GM21390 (cell line): ENCODE results near the gene BCL11A.

Source experiments
- ATAC-seq: cut with Tn5 transposase; IDR thresholded peaks from one replicate; pipeline ENCODE4 v1.9.1; 2021; ENCODE audit not compliant: unreplicated experiment

BCL11A gene

DNA sequence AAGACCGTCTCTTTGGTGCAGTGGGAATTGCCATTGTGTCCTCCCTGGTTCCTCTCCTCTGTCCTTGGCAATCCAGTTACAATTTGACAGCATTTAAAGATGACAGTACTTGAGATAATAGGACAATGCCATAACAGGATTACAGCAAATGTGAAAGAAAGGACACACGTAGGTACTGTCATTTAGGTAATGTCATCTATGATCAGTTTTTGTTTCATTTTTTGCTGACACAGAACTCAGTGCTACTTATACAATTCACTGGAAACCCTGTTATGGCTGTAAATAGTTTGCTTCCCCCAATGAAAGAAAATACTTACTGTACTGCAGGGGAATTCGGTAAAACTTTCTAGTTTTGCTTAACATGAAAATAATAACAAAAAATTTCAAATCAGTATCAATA, 65.2 kb downstream of the BCL11A start:
- peak; percentile 62 for ATAC-seq

- no peak for ATAC-seq
Measured at GRCh38 chr2:60487174-60487573, 66.3 kb downstream of the BCL11A start.

DNA sequence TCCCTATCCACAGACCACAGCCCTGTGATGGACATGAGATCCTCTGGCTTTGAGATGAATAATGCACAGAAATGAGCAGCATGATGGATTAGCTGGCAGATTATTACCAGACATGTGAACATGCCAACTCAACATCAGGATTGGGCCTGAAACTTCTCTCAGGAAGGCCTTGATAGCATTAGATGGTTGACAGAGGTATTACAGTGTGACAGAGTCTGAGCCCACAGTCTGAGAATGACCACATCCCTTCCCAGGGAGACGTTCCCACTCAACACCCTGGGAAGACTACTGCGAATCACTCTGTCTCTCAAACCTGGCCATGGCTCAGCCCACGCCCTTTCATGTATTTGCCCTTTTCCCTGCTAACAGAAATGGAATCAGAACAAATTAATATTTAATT, 66.9 kb downstream of the BCL11A start:
- ATAC-seq: no peak

- peak; percentile 30 for ATAC-seq
Measured at GRCh38 chr2:60486067-60486466, 67.4 kb downstream of the BCL11A start.

- ATAC-seq: no peak
Measured at GRCh38 chr2:60485550-60485949, 67.9 kb downstream of the BCL11A start.

GRCh38 chr2:60485055-60485454, 68.4 kb downstream of the BCL11A start:
- ATAC-seq: no peak

GRCh38 chr2:60484133-60484645, 69.3 kb downstream of the BCL11A start:
- no peak for ATAC-seq

GRCh38 chr2:60483401-60483800, 70.1 kb downstream of the BCL11A start:
- ATAC-seq: no peak

DNA sequence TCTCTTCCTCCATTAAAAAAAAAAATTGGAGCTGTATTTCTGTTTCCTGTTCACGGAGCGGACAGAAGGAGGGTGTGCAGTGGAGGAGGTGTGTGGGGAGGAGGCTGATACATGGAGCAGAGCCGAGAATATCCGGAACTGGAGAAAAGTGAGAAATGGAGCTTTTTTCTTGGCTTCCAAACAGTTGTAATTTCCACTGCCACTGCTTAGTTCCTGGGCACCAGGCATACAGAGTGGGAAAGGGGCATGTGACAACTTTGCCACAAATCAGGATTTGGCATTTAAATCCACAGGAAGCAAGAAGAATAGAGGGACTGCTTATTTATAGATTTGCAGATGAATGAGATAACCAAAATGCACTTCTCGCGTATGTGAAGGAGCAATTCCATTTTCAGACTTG, 71.2 kb downstream of the BCL11A start:
- ATAC-seq: no peak

- ATAC-seq: no peak
Measured at GRCh38 chr2:60481257-60481656, 72.2 kb downstream of the BCL11A start.

- no peak for ATAC-seq
Measured at GRCh38 chr2:60480089-60480773, 73.2 kb downstream of the BCL11A start.

- ATAC-seq: no peak
Measured at GRCh38 chr2:60479226-60480088, 74.0 kb downstream of the BCL11A start.

DNA sequence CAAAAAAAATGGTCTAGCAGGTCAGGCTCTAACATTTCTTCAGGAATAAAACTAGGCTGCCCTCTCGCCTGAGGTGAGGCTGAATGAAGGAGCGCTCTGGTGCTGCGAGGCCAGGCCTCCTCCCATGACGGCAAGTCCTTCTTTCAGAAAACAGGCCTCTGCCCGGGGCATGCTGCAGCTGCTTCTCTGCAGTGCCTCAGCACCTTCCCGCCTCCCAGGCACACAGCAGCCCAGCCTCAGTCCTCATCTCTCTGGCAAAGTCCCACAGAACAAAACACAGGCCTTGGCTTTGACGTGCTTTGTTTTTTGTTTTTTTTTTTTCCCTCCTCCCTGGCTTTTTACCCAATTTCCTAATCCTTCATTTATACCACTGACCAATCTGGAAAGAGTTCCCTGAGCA, 74.8 kb downstream of the BCL11A start:
- ATAC-seq: no peak

DNA sequence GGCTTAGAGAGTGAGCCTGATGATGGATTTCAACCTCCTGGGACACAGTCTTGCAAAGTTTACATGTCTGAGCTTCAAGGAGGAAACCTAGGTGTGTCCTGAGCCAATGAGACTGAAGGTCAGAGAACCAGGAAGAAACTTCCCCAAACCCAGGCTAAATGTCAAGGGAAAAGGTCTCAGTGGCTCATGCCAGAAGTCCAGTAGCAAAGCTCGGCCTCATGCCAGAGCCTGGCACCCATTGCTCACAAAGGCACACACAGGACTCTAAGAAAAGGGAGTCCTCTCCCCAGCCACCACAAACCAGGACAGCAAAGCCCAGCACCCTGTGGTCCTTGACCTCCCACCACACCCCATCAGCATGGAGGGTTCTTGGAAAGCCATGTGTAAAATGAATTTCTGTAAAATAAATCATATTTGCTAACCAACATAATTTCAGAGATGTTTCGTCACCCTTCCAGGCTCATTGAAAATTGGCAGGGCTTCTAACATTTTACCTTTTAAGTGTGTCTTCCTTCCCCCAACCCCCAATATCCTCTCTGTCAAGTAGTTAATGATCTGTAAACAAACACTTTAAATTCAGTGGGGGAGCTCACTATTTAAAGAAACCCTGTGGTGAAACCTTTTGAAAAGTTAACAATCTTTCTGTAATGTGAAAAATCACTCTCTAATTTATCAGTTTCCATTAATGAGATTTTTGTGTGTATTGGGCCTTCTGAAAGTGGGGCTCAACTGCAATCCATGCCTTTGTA, 77.1 kb downstream of the BCL11A start:
- ATAC-seq: no peak

GRCh38 chr2:60475123-60475830, 78.2 kb downstream of the BCL11A start:
- ATAC-seq: no peak

DNA sequence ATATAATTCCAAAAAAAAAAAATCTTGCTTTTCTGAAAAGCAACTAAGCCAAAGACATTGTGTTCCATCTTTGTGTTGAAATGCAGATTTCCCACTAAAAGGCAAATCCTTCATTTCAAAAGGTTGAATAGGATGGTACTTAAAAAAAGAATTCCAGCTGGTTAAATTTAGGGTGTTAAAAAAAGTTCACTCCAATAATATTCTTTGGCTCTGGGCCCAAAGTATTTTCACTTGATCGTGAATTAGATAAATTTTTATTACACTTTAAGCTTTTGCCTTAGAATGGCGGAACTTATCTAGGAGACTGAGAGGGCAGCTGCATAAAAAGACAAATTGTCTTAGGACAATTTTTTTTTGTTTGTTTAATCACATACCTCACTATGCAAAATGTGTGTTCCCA, 79.2 kb downstream of the BCL11A start:
- no peak for ATAC-seq

DNA sequence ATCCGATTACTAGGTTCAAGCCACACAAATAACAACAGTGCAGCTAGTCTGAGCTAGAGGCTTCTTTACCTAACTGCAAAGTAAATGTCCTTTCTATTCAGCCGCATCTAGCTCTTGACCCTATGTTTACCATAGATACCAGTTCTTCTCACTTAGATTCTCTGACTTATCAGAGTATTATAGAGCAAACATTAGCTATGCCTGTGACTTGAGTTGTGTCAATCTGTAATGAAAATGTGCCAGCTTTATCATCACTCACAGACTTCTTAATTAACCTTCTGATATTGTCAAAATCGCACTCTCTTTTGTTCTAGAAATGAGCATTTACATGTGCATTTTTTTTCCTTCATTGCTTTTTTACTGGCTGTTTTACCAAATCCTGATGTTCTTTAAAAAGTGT, 79.9 kb downstream of the BCL11A start:
- no peak for ATAC-seq

- ATAC-seq: no peak
Measured at GRCh38 chr2:60472663-60473289, 80.7 kb downstream of the BCL11A start.

GRCh38 chr2:60472041-60472440, 81.4 kb downstream of the BCL11A start:
- no peak for ATAC-seq

- no peak for ATAC-seq
Measured at GRCh38 chr2:60470340-60470739, 83.1 kb downstream of the BCL11A start.
